HUDEP-2 (cell line): ENCODE data around the gene FUNDC2.
A peak's percentile ranks its signal among the peaks of the same experiment; 100 is the strongest.

ENCODE experiments used
- DNase-seq, 76 experiments: peaks; one replicate each; lab custom pipeline; 2025; ENCODE audit not compliant: unreplicated experiment in 76 of 76; lab: John Stamatoyannopoulos, UW

FUNDC2 gene

GRCh38 chrX:155023907-155024833 is 2.5 kb upstream of the FUNDC2 start:
- no peak for DNase-seq

GRCh38 chrX:155026420-155026726 is 271 bp upstream of the FUNDC2 start:
- no peak for DNase-seq

DNA sequence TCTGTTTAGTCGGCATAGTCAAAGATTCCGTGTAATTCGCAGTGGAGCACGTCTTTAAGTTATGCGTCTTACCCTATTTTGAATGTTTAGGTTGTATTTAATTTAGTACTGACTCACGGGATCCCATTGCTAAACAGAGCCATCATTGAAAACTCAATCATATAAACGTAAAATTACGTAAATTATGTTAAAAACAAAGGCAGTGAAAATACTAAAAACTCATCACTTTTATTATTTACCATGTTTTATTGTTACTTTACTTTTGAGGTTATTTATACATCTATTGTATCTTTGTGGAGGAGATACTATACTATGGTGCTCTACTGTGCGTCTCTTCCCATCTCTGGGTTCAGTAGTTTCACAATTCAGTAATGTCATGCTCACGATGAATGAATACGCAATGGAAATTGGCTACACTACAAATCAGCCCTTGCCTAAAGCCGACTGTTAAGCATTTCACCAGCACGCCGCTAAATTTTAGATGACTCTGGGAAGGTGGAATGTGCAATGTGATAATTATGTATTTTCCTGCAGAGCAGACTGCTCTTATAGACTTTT is 944 bp downstream of the FUNDC2 start:
- peak in 22 of 76 experiments; percentile 0 to 50 (median 9) for DNase-seq

GRCh38 chrX:155028129-155028528 is 1.5 kb downstream of the FUNDC2 start:
- DNase-seq: peak in 2 of 76 experiments; percentile 1 to 2

DNA sequence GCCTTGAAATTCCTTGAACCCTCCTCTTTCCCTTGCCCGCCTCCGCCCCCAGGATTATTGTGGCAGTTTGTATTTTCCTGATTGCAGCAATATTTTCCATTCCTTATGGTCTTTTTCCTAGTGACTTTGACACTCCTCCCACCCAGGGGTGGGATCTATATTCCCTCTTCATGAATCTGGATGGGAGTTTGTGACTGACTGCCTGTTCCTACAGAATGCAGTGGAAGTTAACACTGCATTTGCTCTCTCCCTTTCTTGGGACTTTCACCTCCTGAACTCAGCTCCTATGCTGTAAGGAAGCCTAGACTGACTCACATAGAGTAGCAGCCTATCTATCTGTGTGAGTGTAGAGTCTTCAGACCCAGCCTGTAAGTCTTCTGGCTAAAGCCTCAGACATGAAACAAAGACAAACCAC is 2.2 kb downstream of the FUNDC2 start:
- no peak for DNase-seq

GRCh38 chrX:155031657-155032056 is 5.0 kb downstream of the FUNDC2 start:
- DNase-seq: no peak

- no peak for DNase-seq
Measured at GRCh38 chrX:155035688-155036087, 9.0 kb downstream of the FUNDC2 start.

DNA sequence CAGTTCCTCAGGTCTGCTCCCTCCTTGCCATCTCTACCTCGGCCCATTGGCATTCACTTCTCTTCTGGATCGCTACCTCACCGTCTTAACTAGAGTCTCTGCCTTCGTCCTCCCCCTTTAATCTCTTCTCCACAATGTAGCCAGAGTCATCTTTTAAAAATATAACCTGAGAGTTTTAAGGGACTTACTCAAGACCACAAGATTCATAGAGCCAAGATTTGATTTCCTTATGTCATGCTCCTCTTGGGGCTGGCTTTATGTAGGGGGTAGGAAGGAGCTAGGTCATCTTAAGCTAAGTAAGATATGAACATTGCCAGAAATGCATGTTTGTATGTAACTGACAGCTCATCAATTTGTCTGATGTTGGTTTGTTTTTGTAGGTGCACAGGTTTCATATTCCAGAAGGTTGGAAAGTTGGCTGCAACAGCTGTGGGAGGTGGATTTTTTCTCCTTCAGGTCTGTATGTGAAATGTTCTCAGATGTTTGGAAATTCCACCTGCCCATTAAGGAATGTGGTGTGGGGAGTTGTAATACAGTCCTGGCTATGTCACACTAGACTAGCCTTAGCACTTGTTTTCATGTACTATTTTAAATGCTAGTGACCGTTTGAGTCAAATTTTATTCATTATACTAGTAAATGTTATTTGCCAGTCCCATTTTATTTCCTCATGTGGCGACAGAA is 19.6 kb downstream of the FUNDC2 start:
- DNase-seq: no peak

GRCh38 chrX:155046811-155047528 is 20.3 kb downstream of the FUNDC2 start:
- no peak for DNase-seq

GRCh38 chrX:155048977-155049619 is 22.5 kb downstream of the FUNDC2 start:
- DNase-seq: peak in 41 of 76 experiments; percentile 0 to 45 (median 15)

DNA sequence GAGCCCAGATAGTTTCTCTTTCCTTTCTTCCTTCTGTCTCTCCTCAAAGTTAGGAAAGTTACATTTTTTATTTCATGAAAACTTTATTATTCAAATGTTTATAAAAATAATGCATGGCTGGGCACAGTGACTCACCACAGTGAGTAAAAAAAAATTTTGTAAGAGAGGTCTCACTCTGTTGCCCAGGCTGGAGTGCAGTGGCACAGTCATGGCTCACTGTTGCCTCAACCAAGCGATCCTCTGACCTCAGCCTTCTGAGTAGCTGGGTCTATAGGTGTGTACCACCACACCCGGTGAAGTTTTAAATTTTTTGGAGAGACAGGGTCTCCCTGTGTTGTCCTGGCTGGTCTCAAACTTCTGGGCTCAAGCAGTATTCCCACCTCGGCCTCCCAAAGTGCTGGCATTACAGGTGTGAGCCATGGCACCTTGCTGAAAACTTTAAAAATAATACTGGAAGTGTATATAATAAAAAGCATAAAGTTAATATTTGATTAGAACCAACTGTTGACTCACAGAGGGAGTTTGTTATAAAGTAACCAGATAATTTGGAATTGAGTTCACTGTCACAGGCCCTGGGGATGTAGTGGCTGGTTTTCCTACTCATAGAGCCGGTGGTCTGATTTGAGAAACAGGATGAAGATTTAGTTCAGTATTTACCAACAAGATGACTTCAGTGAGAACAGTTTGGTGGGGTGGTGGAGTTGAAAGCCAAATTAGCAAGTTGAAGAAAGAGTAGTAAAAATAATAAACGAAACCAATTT is 26.3 kb downstream of the FUNDC2 start:
- DNase-seq: no peak

GRCh38 chrX:155053656-155054055 is 27.0 kb downstream of the FUNDC2 start:
- DNase-seq: no peak

DNA sequence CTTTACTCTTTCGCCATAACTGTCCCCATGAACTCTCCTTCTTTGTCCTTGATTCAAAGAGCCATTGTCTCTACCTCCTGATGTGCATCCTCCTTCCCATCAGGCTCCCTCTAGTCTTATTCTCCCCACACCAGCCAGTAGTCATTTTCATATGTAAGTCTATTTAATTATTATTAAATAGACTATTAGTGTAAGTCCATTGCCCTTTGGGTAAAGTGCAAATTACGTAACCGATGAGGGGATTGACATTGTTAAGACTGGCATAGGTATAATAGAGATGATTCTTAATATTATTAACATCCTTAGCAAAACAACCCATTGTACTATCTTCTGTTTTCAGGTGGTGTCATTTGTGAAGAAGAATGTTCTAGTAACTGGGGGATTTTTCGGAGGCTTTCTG is 27.6 kb downstream of the FUNDC2 start:
- DNase-seq: no peak

- no peak for DNase-seq
Measured at GRCh38 chrX:155055494-155055893, 28.9 kb downstream of the FUNDC2 start.

- DNase-seq: no peak
Measured at GRCh38 chrX:155056471-155056870, 29.8 kb downstream of the FUNDC2 start.

DNA sequence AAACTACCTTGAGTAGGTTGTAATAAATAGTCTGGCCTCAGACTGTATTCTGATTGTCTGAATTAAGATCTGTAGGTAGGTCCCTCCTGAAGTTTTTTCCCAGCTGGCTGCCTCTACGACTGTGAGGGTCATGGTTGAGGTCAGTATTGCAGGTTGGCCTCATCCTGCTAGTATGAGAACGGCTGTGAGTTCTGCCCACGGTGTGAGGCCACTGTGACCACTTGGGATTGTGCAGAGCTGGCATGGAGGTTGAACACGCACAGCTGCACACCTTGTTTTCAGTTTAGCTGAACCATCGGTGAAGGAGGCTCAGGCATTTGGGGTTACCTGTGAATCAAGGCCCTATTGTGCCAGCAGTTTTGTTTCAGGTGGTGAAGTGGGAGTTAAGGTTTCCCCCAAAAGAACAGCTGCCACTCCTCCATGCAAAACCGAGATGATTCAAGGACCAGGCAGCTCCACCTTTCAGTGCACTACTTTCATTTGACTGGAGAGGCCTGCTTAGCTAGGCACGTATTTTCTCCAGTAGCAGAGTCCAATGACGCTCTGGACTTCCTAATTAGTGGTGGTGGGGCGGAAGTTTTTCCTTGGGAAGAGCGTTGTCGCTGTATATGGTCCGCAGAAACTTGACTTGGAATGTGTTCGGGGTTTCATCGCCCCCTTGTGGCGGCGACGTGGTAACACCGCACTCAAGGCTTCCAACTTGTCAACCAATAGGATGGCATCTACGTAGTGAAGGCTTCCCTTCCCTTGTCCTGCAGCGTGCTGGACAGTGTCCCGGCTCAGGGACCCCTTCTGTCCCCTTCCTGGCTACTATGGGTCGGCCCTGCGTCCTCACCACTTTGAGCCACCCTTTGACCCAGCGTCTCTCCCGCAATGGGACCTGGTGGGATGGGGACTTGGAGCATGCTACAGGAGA is 30.5 kb downstream of the FUNDC2 start:
- DNase-seq: peak in 40 of 76 experiments; percentile 0 to 44 (median 11)

DNA sequence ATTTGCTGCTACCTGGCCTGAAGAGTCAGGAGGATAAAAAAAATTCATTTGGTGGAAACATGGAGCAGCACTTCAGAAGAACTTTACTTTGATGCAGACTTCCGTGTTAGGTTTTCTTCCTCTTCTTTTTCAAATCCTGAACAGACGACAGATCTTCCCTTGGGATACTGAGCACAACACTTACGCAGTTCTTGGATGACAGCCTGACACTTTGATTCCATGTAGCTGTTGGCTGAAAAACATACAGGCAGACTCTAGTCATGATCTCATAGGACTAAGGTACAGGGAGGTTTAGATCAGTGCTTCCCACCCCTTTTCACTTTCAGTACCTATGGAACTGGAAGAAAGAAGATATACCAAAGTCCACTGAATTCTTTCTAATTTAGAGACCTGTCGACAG is 35.1 kb downstream of the FUNDC2 start:
- no peak for DNase-seq

DNA sequence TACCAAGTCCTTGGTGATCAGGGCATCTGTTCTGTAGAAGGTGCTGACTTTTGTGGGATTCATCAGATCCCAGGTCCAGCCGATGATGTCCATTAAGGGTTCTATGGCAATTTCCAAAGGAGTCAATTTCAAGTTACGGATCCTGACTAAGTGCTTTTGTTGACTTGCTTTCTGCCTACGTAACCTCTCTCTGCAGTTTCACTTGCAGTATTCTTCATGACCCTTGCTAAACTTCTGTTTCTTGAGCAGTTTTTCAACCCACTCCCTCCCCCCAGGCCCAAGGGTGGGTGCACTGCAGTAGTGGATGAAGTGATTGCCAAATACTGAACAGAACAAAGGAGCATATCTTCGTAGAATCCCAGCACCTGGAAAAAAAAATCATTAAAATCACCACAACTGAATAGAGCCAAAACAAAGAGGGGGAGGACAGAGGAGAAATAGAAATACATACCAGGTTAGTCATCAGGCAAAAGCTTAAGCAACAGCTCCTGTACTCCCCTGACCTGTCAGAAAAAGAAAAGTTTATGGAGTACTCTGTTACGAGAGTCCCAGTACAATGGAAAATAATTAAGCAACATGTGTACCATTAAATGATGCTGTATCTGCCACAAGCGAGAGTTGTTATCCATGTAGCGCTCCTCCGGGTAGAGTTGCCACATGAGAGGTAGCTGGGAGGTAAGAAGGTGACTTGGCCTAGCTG is 38.5 kb downstream of the FUNDC2 start:
- DNase-seq: no peak
